Measurements from ENCODE around the gene GLYATL1. TPM values are rescaled to one million over a fixed set of nuclear protein-coding genes. Genes with fewer than 3 reads are reported as not detected.
A peak's percentile ranks its signal among the peaks of the same experiment; 100 is the strongest.

Gene GLYATL1
- total RNA-seq, 1 experiment from 2014 or later = not detected

- peak; percentile 71 to 79 (median 78); a peak in 5 of 6 replicates for TF ChIP-seq CTCF (IDR thresholded peaks at IDR 0.05 in 2 of 3, conservative IDR thresholded peaks at IDR 0.05 in 1 of 3; ENCODE audit: borderline replicate concordance in 1 of 3, insufficient read depth in 1 of 3, low read depth in 2 of 3, low read length in 2 of 3)
- TF ChIP-seq SRF (IDR thresholded peaks at IDR 0.05; ENCODE audit: low read depth) = no peak
Observed at GRCh38 chr11:58900479-58901420, 38.5 kb upstream of the GLYATL1 start (continued).

GRCh38 chr11:58902881-58903280 lies 36.4 kb upstream of the GLYATL1 start:
- ChIA-PET RAD21 (ENCODE audit: low non-redundant PET in 1 of 2, low total read pairs in 2 of 2, uncharacterized antibody in 2 of 2, unreplicated experiment in 2 of 2) (no interaction called here), POLR2A (no interaction called here), CTCF (interaction anchor here (1.4 kb wide), 1 partner anchor 233 kb away, joined by 4 read pairs; no protein-coding TSS in a partner anchor)
- Histone ChIP-seq H3K4me1 (ENCODE audit: control insufficient read depth in 1 of 2, insufficient read depth in 2 of 2, low read length in 2 of 2) (no peaks in the 10 kb centered on the region), H3K27me3 (ENCODE audit: insufficient read depth, low read length) (no peaks in the 10 kb centered on the region), H3K79me2 (ENCODE audit: insufficient read depth, low read length) (no peaks in the 10 kb centered on the region), H3K4me2 (ENCODE audit: low read length) (no peak overlapping the region), H3K4me3 (replicated peaks in 1 of 2; ENCODE audit: low read depth in 1 of 2, low read length in 2 of 2) (no peak overlapping the region), H2AFZ (ENCODE audit: low read depth, low read length, poor library complexity, severe bottlenecking) (no peak overlapping the region), H3K9me2 (ENCODE audit: insufficient read depth) (no peaks in the 10 kb centered on the region), H3K9me3 (ENCODE audit: control insufficient read depth in 1 of 2, insufficient read depth in 1 of 2, low read depth in 1 of 2, low read length in 2 of 2) (no peaks in the 10 kb centered on the region), H4K20me1 (ENCODE audit: insufficient read depth) (no peaks in the 10 kb centered on the region), H3K27ac (ENCODE audit: low read depth, low read length) (no peak overlapping the region), H3K36me3 (ENCODE audit: control insufficient read depth in 1 of 2, insufficient read depth in 2 of 2, low read length in 2 of 2) (no peaks in the 10 kb centered on the region), H3K9ac (ENCODE audit: low read length) (no peak overlapping the region)
- no peak for TF ChIP-seq ZFX (IDR thresholded peaks at IDR 0.05)
- TF ChIP-seq, protein P1, sequence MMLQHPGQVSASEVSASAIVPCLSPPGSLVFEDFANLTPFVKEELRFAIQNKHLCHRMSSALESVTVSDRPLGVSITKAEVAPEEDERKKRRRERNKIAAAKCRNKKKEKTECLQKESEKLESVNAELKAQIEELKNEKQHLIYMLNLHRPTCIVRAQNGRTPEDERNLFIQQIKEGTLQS (IDR thresholded peaks at IDR 0.05) = no peak
- no peak for TF ChIP-seq POLR2AphosphoS5 (IDR thresholded peaks at IDR 0.05; ENCODE audit: low read depth, low read length)
- TF ChIP-seq EGR1 (IDR thresholded peaks at IDR 0.05; ENCODE audit: low read depth) = no peak
- no peak for TF ChIP-seq ELF1 (IDR thresholded peaks at IDR 0.05; ENCODE audit: borderline replicate concordance, low read depth)
- TF ChIP-seq CBX3 (IDR thresholded peaks at IDR 0.05; ENCODE audit: low read depth) = no peak
- no peak for TF ChIP-seq ZNF274 (IDR thresholded peaks at IDR 0.05; ENCODE audit: low read depth, low read length)
- DNase-seq (ENCODE audit: low read depth, low spot score) = no peak
- BruUV-seq (replicated peaks) = no TSS peak
- no peak for ATAC-seq
- intact Hi-C loops (cut with micrococcal nuclease) = loop anchor here (5.0 kb wide), 2 partner anchors 154 to 326 kb away; partner anchors contain the start of genes LPXN and ZFP91
